ENCODE data around the gene MARCHF4.

Gene MARCHF4

DNA sequence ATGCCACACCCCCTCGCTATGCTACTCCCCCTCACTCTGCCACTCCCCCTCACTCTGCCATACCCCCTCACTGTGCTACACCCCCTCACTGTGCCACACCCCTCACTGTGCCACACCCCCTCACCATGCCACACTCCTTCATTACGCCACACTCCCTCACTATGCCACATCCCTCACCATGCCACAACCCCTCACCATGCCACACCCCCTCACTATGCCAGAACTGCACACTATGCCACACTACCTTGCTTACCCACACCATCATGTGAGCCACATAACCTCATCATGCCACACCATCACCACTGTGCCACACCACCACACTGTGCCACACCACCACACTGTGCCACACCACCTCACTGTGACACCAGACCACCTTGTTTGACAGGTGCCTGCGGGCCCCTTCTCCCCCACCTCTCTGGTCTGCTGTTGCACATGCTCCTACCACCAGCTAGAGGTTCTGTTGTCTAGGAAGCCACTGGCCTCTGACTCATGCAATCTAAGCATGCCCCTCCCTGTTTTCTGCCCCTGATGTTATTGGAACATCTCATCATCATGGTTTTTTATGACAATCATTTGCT lies 22.0 kb downstream of the MARCHF4 start:
- peak; percentile 59 for DNase-seq (ENCODE audit: low spot score)

DNA sequence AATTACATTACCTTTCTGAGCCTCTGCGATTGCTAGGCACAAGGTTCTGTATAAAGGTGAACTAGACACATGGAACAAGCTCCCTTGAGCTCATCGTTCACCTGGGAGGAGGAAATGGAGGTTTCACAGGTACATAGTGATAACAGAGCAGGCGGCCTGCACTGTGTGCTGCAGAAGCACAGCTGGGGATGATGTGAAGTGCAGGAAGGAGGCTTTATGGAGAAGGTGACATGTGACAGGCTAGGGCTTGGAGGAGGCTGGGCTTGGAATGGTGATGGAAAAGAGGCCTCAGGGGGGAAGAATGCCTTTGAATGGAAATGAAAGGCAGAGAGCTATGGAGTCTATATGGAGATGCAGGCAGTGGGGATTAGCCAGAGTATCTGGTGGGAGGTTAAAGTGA lies 22.9 kb downstream of the MARCHF4 start:
- DNase-seq (ENCODE audit: low spot score) = peak; percentile 11

DNA sequence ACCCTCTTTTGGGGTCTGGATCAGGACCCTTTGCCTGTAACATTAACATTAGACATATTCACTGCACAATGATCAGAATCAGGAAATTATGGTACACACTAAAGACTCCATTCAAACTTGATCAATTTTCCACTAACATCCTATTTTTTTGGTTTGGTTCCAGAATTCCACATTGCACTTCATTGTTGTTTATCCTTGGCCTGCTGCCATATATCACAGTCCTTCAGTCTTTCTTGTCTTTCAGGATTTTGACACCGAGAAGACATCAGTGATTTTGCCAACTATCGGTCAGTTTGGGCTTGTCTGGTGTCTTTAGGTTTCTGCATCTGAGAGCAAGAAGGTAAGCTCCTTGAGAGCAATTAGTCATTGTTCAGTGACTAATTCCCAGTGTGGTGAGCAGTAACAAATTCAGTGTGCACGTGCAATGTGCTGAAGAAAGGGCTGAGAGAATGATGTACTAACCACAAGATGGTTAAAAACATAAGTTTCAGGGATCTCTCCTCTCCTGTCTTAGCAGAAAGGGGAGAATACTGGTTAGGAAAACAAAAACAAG lies 23.5 kb downstream of the MARCHF4 start:
- peak; percentile 44 for DNase-seq (ENCODE audit: low spot score)

- no peak for DNase-seq (ENCODE audit: low spot score)
These were observed 25.5 kb downstream of the MARCHF4 start for GRCh38 chr2:216346781-216347180.

DNA sequence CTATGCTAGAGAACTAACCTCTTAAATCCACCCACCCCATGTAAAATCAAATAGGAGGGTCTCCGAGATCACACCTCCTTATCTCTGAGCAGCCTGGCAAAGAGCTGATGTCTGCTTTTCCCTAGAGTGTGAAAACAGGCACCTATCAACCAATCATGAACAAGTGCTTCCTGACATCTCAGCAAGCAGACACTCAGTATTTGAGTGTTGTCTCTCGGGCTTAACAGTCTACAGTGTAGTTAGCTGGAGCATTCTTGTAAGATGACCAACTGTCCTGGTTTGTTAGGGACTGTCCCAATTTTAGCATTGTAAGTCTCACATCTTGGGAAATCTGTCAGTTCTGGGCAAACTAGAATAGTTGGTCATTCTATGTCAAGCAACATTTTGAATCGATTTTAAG lies 26.4 kb downstream of the MARCHF4 start:
- no peak for DNase-seq (ENCODE audit: low spot score)

- DNase-seq (ENCODE audit: low spot score) = no peak
These were observed 27.4 kb downstream of the MARCHF4 start for GRCh38 chr2:216344950-216345300.

GRCh38 chr2:216344206-216344949 lies 27.9 kb downstream of the MARCHF4 start:
- no peak for DNase-seq (ENCODE audit: low spot score)

GRCh38 chr2:216343221-216343980 lies 28.9 kb downstream of the MARCHF4 start:
- DNase-seq (ENCODE audit: low spot score) = no peak

DNA sequence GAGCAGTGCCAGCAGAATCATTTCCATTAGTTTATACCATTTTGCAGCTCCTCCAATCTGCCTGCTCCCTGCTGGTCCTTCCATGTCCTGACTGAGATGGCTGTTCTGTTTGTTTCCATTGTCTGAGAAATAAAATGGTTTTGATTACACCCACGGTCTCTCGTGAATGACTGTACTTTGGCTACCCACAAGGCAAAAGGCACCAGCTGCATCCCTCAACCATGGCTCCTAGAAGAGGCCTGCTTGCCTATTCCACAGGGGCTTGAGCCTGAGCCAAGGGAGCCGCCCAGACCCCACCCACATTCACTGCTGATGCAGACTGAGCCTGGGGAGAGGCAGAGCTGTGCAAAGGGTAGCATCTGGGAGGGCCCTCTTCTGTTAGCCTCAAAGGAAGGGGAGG lies 31.2 kb downstream of the MARCHF4 start:
- DNase-seq (ENCODE audit: low spot score) = no peak

GRCh38 chr2:216340280-216340631 lies 32.0 kb downstream of the MARCHF4 start:
- no peak for DNase-seq (ENCODE audit: low spot score)

DNA sequence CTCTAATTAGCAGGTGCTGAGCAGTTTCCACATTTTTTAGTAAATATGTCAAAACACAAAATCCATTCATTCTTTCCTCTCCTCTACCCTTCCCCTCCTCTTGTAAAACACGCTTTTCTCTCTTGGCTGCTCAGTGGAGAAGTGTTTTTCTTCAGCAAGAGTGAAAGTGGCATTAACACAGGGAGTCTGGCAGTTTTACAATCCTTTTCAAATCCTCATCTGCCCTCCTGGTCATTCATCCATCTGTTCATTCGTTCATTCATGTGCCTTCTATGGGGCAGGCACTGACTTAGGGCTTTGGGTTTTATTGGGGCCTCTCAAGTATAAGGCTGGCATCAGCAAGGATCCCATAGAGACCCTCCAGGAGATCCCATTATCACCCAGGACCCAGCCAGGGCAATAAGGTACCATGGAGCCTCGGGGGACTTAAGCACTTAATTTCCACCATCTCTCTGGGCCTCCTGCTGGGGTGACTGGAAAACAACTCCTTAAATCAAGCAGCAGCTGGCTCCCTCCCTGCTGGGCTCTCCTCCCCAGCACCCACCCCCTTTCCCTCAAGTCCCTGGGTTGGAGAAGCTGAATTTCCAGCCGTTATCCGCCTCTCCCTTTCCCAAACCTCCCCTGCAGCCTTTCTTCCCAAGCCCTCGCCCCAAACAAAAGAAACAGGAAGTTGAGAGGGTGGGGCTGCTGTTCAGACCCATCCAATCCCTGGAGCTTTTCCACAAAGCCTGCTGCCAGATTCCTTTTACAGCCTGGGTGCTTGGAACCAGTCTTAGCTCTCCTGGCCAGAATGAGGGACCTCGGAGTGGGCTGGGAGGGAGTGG lies 32.6 kb downstream of the MARCHF4 start:
- DNase-seq (ENCODE audit: low spot score) = no peak

DNA sequence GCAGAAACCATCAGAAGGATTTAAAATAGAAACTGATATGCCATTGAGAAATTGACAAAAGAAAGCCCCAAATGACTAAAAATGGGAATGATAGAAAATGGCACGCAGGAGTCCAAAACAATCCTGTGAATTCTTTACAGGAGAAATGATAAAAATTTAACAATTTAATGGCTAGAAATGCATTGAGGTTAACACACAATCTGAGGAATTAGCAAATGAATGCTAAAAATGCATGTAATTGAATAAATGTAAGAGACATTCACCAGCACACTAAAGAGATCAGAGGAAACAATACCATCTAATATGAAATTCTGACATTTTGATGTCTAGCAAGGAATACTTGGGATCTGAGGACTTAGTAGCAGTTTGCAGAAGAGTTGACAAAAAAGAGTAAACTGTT lies 37.0 kb downstream of the MARCHF4 start:
- no peak for DNase-seq (ENCODE audit: low spot score)

DNA sequence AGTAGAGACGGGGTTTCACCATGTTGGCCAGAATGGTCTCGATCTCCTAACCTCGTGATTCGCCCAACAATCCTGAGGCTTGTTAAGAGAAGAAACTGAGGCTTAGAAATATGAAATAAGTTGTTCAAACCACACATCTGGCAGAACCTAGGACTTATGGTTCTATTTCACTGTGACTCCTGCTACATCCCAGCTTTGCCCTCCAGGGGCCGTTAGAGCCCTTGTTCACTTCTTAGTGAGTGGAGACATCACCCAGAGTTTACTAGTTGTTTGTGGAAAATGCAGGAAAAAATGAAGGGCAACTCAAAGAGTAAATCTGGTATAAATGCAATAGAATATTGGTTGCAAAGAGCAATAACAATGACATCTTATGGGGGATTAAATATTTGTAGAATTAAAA lies 43.9 kb downstream of the MARCHF4 start:
- DNase-seq (ENCODE audit: low spot score) = peak; percentile 14

DNA sequence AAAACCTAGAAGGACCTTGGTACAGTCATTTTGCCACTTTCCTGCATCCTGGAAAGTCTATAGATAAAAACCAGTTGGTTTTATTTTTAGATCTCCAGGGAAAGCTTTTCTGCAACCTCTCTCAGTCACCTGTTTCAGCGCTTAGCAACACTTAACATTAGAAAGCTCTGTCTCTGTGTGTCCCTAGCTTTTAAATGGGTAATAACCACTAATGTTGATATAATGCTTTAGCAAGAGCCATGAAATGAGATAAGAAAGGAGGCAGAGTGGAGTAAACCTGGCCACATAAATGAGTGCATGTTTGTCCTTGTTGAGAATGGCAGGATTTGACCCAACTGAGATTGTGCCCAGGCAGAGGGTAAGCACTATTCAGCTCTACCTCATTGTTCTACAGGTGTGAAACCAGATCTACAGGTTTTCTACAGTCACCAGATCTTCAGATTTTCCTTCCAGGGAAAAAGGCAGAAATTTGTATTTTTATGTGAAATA lies 44.8 kb downstream of the MARCHF4 start:
- no peak for DNase-seq (ENCODE audit: low spot score)

Data from CD4-positive, alpha-beta T cell treated with Interleukin-2 at 100 ng/mL for 4 hours (primary cell).